Osteoblast (primary cell): ENCODE data around the gene PLEKHA7. TPM values are rescaled to one million over a fixed set of nuclear protein-coding genes. Genes with fewer than 3 reads are reported as not detected.

Experiments used
- DNase-seq: peaks from one replicate; pipeline ENCODE4 v3.0.0; 2011; ENCODE audit warnings: low spot score, mixed read lengths; ENCODE audit not compliant: insufficient read length; ENCODE audit errors: missing footprints
- H2AFZ ChIP-seq: 2 replicates; pipeline ENCODE4 v1.6.0; 2011; ENCODE audit warnings: mild to moderate bottlenecking, low read length
- H3K27ac ChIP-seq: 2 replicates; pipeline ENCODE4 v1.5.1; 2011; ENCODE audit warnings: mild to moderate bottlenecking, low read depth, low read length, moderate library complexity
- H3K27me3 ChIP-seq: 2 replicates; pipeline ENCODE4 v1.6.0; 2012; ENCODE audit warnings: mild to moderate bottlenecking, control low read depth, inconsistent platforms, low read length, moderate library complexity; ENCODE audit not compliant: insufficient read depth
- H3K36me3 ChIP-seq: 2 replicates; pipeline ENCODE4 v1.5.1; 2011; ENCODE audit warnings: mild to moderate bottlenecking, low read length, control low read depth, moderate library complexity; ENCODE audit not compliant: insufficient read depth
- H3K4me1 ChIP-seq: 2 replicates; pipeline ENCODE4 v1.5.1; 2011; ENCODE audit warnings: mild to moderate bottlenecking, low read length, control low read depth, moderate library complexity; ENCODE audit not compliant: insufficient read depth
- H3K4me2 ChIP-seq: 2 replicates; pipeline ENCODE4 v1.6.0; 2011; ENCODE audit warnings: mild to moderate bottlenecking, low read length; ENCODE audit not compliant: insufficient read depth
- H3K4me3 ChIP-seq: fragments of 200-600 bp; sonication (generic); 3 replicates; pipeline ENCODE4 v1.5.1; 2012; ENCODE audit warnings: mild to moderate bottlenecking, low read length, inconsistent platforms; ENCODE audit not compliant: insufficient read depth
- H3K79me2 ChIP-seq: 2 replicates; pipeline ENCODE4 v1.6.0; 2012; ENCODE audit warnings: mild to moderate bottlenecking, low read length, control low read depth, inconsistent platforms; ENCODE audit not compliant: insufficient read depth
- H3K9me3 ChIP-seq: 2 replicates; pipeline ENCODE4 v1.5.1; 2011; ENCODE audit warnings: low read depth, low read length, control low read depth
- H4K20me1 ChIP-seq: 2 replicates; pipeline ENCODE4 v1.6.0; 2012; ENCODE audit warnings: mild to moderate bottlenecking, low read length, control low read depth; ENCODE audit not compliant: insufficient read depth
- CTCF ChIP-seq: IDR thresholded peaks from 2 replicates; pipeline ENCODE4 v1.5.1; 2011; ENCODE audit warnings: mild to moderate bottlenecking, low read depth, low read length, moderate library complexity; ENCODE audit errors: extremely low read depth
- total RNA-seq: library from RNA; depleted of rRNA; stranded (reverse); fragments of >200 nt; gene quantifications from 2 replicates; pipeline ENCODE4 v1.2.3, GENCODE V29; 2012

PLEKHA7 gene
- total RNA-seq, 1 donor, result 1.1 TPM

GRCh38 chr11:16883174-16883573, 131.0 kb downstream of the PLEKHA7 start:
- peaks cover 8% of the 10 kb centered on the region for H3K4me1 ChIP-seq
- no peak overlapping the region for H3K27ac ChIP-seq
- no peak for DNase-seq
- H3K36me3 ChIP-seq, result no peaks in the 10 kb centered on the region
- peak; percentile 19 for TF ChIP-seq CTCF
- no peak overlapping the region for H3K4me2 ChIP-seq
- H3K4me3 ChIP-seq, result no peak overlapping the region
- no peaks in the 10 kb centered on the region for H3K79me2 ChIP-seq
- H3K27me3 ChIP-seq, result no peaks in the 10 kb centered on the region
- no peaks in the 10 kb centered on the region for H4K20me1 ChIP-seq
- H2AFZ ChIP-seq, result no peak overlapping the region
- no peaks in the 10 kb centered on the region for H3K9me3 ChIP-seq

GRCh38 chr11:16881766-16882165, 132.4 kb downstream of the PLEKHA7 start:
- H3K4me3 ChIP-seq, result no peak overlapping the region
- H3K4me1 ChIP-seq, result peaks cover 8% of the 10 kb centered on the region
- no peak overlapping the region for H3K27ac ChIP-seq
- H2AFZ ChIP-seq, result no peak overlapping the region
- no peaks in the 10 kb centered on the region for H4K20me1 ChIP-seq
- TF ChIP-seq CTCF, result no peak
- no peaks in the 10 kb centered on the region for H3K79me2 ChIP-seq
- no peaks in the 10 kb centered on the region for H3K9me3 ChIP-seq
- peak overlapping the region; percentile 48 for H3K4me2 ChIP-seq
- no peak for DNase-seq
- H3K27me3 ChIP-seq, result no peaks in the 10 kb centered on the region
- no peaks in the 10 kb centered on the region for H3K36me3 ChIP-seq

- no peaks in the 10 kb centered on the region for H4K20me1 ChIP-seq
- H3K36me3 ChIP-seq, result no peaks in the 10 kb centered on the region
- peak overlapping the region; percentile 48 for H3K4me2 ChIP-seq
- no peaks in the 10 kb centered on the region for H3K9me3 ChIP-seq
- DNase-seq, result peak; percentile 83
- no peaks in the 10 kb centered on the region for H3K79me2 ChIP-seq
- no peak overlapping the region for H2AFZ ChIP-seq
- H3K27me3 ChIP-seq, result no peaks in the 10 kb centered on the region
- H3K4me3 ChIP-seq, result no peak overlapping the region
- peaks cover 8% of the 10 kb centered on the region for H3K4me1 ChIP-seq
- peak; percentile 32 for TF ChIP-seq CTCF
- H3K27ac ChIP-seq, result no peak overlapping the region
These were observed 133.0 kb downstream of the PLEKHA7 start for GRCh38 chr11:16881074-16881709.

GRCh38 chr11:16880184-16880801, 133.9 kb downstream of the PLEKHA7 start:
- TF ChIP-seq CTCF, result no peak
- Histone ChIP-seq H3K4me2 (no peak overlapping the region), H4K20me1 (no peaks in the 10 kb centered on the region), H3K4me3 (no peak overlapping the region), H3K27ac (no peak overlapping the region), H2AFZ (no peak overlapping the region), H3K36me3 (no peaks in the 10 kb centered on the region), H3K27me3 (peaks cover 4% of the 10 kb centered on the region), H3K4me1 (peaks cover 8% of the 10 kb centered on the region), H3K9me3 (no peaks in the 10 kb centered on the region), H3K79me2 (no peaks in the 10 kb centered on the region)
- DNase-seq, result no peak
